Measurements from ENCODE around the gene THRB. TPM values are rescaled to one million over a fixed set of nuclear protein-coding genes. Genes with fewer than 3 reads are reported as not detected.

The THRB gene
- total and polyA plus RNA-seq, 2 donors (not counting 3 experiments of a cell fraction or from before 2014, with no cell fraction given) = 0.06 TPM; not detected in 1

DNA sequence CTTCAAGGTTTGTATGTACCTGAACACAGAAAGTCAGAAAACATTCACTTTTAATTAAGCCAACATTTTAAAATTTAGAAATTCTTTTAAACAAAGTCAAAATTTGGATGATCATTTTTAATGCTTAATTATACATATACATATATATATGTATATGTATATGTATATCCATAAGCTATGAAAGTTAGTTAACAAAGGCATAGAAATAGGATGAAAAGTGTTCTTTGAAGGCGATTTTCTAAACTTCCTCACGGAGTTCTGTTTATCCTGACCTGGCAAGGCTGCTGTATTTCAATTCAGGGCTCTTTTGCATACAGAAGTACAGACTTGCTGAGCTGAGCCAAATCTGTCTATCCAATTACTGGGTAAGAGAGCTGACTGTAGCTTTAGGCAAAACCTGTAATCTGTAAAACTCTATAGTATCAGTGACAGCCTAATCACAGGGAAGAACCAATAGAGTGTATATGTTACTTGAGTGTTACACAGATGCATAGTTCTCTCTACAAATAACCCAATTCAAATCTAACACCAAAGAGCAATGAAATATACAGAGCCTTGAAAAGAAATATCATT is 32.1 kb upstream of the THRB start:
- H3K27me3 ChIP-seq (ENCODE audit: control insufficient read depth in 2 of 2, insufficient read depth in 2 of 2, low read length in 2 of 2) = no peaks in the 10 kb centered on the region
- BruUV-seq (replicated peaks) = no TSS peak
- no peak overlapping the region for H3K4me3 ChIP-seq (replicated peaks in 1 of 3; ENCODE audit: insufficient read depth in 1 of 3, low read depth in 1 of 3, low read length in 3 of 3)
- POLR2A ChIA-PET = no interaction called here
- no peak for DNase-seq (ENCODE audit: low read depth, low spot score)
- H3K36me3 ChIP-seq (ENCODE audit: control insufficient read depth in 2 of 2, extremely low read depth in 1 of 2, insufficient read depth in 2 of 2, low read length in 2 of 2) = no peaks in the 10 kb centered on the region
- intact Hi-C loops (cut with micrococcal nuclease) (no loop called here), dilution Hi-C loops (cut with MboI; ENCODE audit: extremely low pct_ligation_motif_present, low sequenced_read_pairs) (no loop called here)
- H3K27ac ChIP-seq (ENCODE audit: insufficient read depth, low read depth, low read length) = no peak overlapping the region
- H3K4me2 ChIP-seq (ENCODE audit: insufficient read depth, low read length) = no peak overlapping the region
- TF ChIP-seq CTCF (IDR thresholded peaks at IDR 0.05; ENCODE audit: extremely low read depth in 1 of 2, insufficient read depth in 1 of 2, low read depth in 1 of 2, low read length in 2 of 2) (no peak), GATA2 (IDR thresholded peaks at IDR 0.05; ENCODE audit: insufficient read depth, insufficient read length, low read depth, low read length) (no peak), JUN (IDR thresholded peaks at IDR 0.05; ENCODE audit: borderline replicate concordance, insufficient read depth, insufficient read length, low read depth) (no peak)
- TF ChIP-seq, protein P1, sequence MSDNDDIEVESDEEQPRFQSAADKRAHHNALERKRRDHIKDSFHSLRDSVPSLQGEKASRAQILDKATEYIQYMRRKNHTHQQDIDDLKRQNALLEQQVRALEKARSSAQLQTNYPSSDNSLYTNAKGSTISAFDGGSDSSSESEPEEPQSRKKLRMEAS (IDR thresholded peaks at IDR 0.05; ENCODE audit: insufficient read depth, insufficient read length) = no peak
- no peaks in the 10 kb centered on the region for H4K20me1 ChIP-seq (replicated peaks; ENCODE audit: control insufficient read depth, extremely low read depth, insufficient read depth, low read length)
- no peak for FAIRE-seq
- H3K79me2 ChIP-seq (ENCODE audit: control insufficient read depth, insufficient read depth, low read length) = no peaks in the 10 kb centered on the region
- peaks cover 6% of the 10 kb centered on the region for H3K4me1 ChIP-seq (ENCODE audit: control insufficient read depth, extremely low read depth, insufficient read depth, low read length)
- no peaks in the 10 kb centered on the region for H3K9me3 ChIP-seq (replicated peaks; ENCODE audit: control insufficient read depth, insufficient read depth, low read length)
- CTCF ChIA-PET = interaction anchor here (1.0 kb wide), 1 partner anchor 24 kb away, joined by 4 read pairs; no protein-coding TSS in a partner anchor
- H2AFZ ChIP-seq (ENCODE audit: low read depth, low read length) = no peak overlapping the region
- no peaks in the 10 kb centered on the region for H3K9me1 ChIP-seq (replicated peaks; ENCODE audit: control insufficient read depth, extremely low read depth, insufficient read depth, low read length)
- H3K9ac ChIP-seq (replicated peaks; ENCODE audit: extremely low read depth, insufficient read depth, low read length) = no peak overlapping the region

GRCh38 chr3:24525557-24525956 is 30.9 kb upstream of the THRB start:
- TF ChIP-seq JUN (IDR thresholded peaks at IDR 0.05; ENCODE audit: borderline replicate concordance, insufficient read depth, insufficient read length, low read depth) = no peak
- TF ChIP-seq POLR2A (IDR thresholded peaks at IDR 0.05; ENCODE audit: low read depth, low read length) = no peak
- TF ChIP-seq GATA2 (IDR thresholded peaks at IDR 0.05; ENCODE audit: insufficient read depth, insufficient read length, low read depth, low read length) = no peak
- TF ChIP-seq, protein P1 (IDR thresholded peaks at IDR 0.05; ENCODE audit: insufficient read depth, insufficient read length) = no peak
- TF ChIP-seq FOS (IDR thresholded peaks at IDR 0.05; ENCODE audit: borderline replicate concordance, insufficient read depth, low read length) = no peak
- no peak for TF ChIP-seq CTCF (IDR thresholded peaks at IDR 0.05; ENCODE audit: extremely low read depth in 1 of 2, insufficient read depth in 1 of 2, low read depth in 1 of 2, low read length in 2 of 2)
- no peak for TF ChIP-seq MYC (IDR thresholded peaks at IDR 0.05; ENCODE audit: low read depth, low read length)
- no peak for TF ChIP-seq POLR2AphosphoS5 (IDR thresholded peaks at IDR 0.05; ENCODE audit: insufficient read depth, low read depth, low read length)
- no peak for TF ChIP-seq EZH2 (IDR thresholded peaks at IDR 0.05; ENCODE audit: borderline replicate concordance, low read depth, low read length, severe bottlenecking)
- FAIRE-seq = no peak
- ChIA-PET POLR2A (no interaction called here), CTCF (interaction anchor here (1.0 to 1.5 kb wide), 3 partner anchors 22 to 25 kb away, joined by 3 to 4 read pairs (median 3); no protein-coding TSS in a partner anchor)
- H3K36me3 ChIP-seq (ENCODE audit: control insufficient read depth in 2 of 2, extremely low read depth in 1 of 2, insufficient read depth in 2 of 2, low read length in 2 of 2) = no peaks in the 10 kb centered on the region
- no peaks in the 10 kb centered on the region for H3K79me2 ChIP-seq (ENCODE audit: control insufficient read depth, insufficient read depth, low read length)
- H3K4me3 ChIP-seq (replicated peaks in 1 of 3; ENCODE audit: insufficient read depth in 1 of 3, low read depth in 1 of 3, low read length in 3 of 3) = no peak overlapping the region
- no peaks in the 10 kb centered on the region for H3K9me1 ChIP-seq (replicated peaks; ENCODE audit: control insufficient read depth, extremely low read depth, insufficient read depth, low read length)
- peaks cover 2 to 5% of the 10 kb centered on the region in 2 experiments for H3K27me3 ChIP-seq (ENCODE audit: control insufficient read depth in 2 of 2, insufficient read depth in 2 of 2, low read length in 2 of 2)
- no peak overlapping the region for H2AFZ ChIP-seq (ENCODE audit: low read depth, low read length)
- H3K27ac ChIP-seq (ENCODE audit: insufficient read depth, low read depth, low read length) = no peak overlapping the region
- DNase-seq (ENCODE audit: low read depth, low spot score) = no peak
- no peaks in the 10 kb centered on the region for H3K9me3 ChIP-seq (replicated peaks; ENCODE audit: control insufficient read depth, insufficient read depth, low read length)
- H3K4me2 ChIP-seq (ENCODE audit: insufficient read depth, low read length) = no peak overlapping the region
- H3K9ac ChIP-seq (replicated peaks; ENCODE audit: extremely low read depth, insufficient read depth, low read length) = no peak overlapping the region
- intact Hi-C loops (cut with micrococcal nuclease) (no loop called here), dilution Hi-C loops (cut with MboI; ENCODE audit: extremely low pct_ligation_motif_present, low sequenced_read_pairs) (no loop called here)
- H4K20me1 ChIP-seq (replicated peaks; ENCODE audit: control insufficient read depth, extremely low read depth, insufficient read depth, low read length) = no peaks in the 10 kb centered on the region
- H3K4me1 ChIP-seq (ENCODE audit: control insufficient read depth, extremely low read depth, insufficient read depth, low read length) = peaks cover 9% of the 10 kb centered on the region
- BruUV-seq (replicated peaks) = no TSS peak

All from endothelial cell of umbilical vein (primary cell).